Measurements from ENCODE around the gene DAAM1. TPM values are rescaled to one million over a fixed set of nuclear protein-coding genes. Genes with fewer than 3 reads are reported as not detected.

The DAAM1 gene
- total RNA-seq, 2 experiments from 2014 or later, result 30.1 to 72.8 TPM

GRCh38 chr14:59256331-59256730 is 67.9 kb downstream of the DAAM1 start:
- ChIA-PET POLR2A (interaction anchor here (0.6 to 1.1 kb wide), 2 partner anchors 11 to 13 kb away, joined by 3 read pairs; no protein-coding TSS in a partner anchor), CTCF (ENCODE audit: unreplicated experiment) (no interaction called here)
- Histone ChIP-seq H3K79me2 (ENCODE audit: insufficient read depth, low read depth, low read length) (peaks cover 46% of the 10 kb centered on the region), H3K4me2 (ENCODE audit: low read length) (no peak overlapping the region), H3K4me1 (ENCODE audit: insufficient read depth, low read length, poor library complexity, severe bottlenecking) (peaks cover 37% of the 10 kb centered on the region), H3K9me2 (ENCODE audit: insufficient read depth, low read length) (no peaks in the 10 kb centered on the region), H3K27ac (ENCODE audit: low read depth, low read length, poor library complexity, severe bottlenecking) (no peak overlapping the region), H3K4me3 (ENCODE audit: low read depth, low read length, poor library complexity, severe bottlenecking) (no peak overlapping the region), H2AFZ (ENCODE audit: low read length) (no peak overlapping the region), H3K36me3 (ENCODE audit: insufficient read depth, low read length) (peaks cover 8% of the 10 kb centered on the region; the same call in 1 of the 2 replicates), H4K20me1 (ENCODE audit: insufficient read depth, low read length) (no peaks in the 10 kb centered on the region), H3K9me3 (ENCODE audit: low read length) (no peaks in the 10 kb centered on the region)
- no TSS peak for BruUV-seq (replicated peaks)
- TF ChIP-seq EZH2phosphoT487 (IDR thresholded peaks at IDR 0.05; ENCODE audit: borderline replicate concordance, low read depth, low read length), result no peak
- intact Hi-C loops (cut with micrococcal nuclease; ENCODE audit: unreplicated experiment), result no loop called here
- no peak for DNase-seq (ENCODE audit: low spot score)

GRCh38 chr14:59261334-59261733 is 72.9 kb downstream of the DAAM1 start:
- Histone ChIP-seq H3K4me2 (ENCODE audit: low read length) (no peak overlapping the region), H3K9me3 (ENCODE audit: low read length) (no peaks in the 10 kb centered on the region), H3K27ac (ENCODE audit: low read depth, low read length, poor library complexity, severe bottlenecking) (no peak overlapping the region), H2AFZ (ENCODE audit: low read length) (no peak overlapping the region), H3K36me3 (ENCODE audit: insufficient read depth, low read length) (peaks cover 46% of the 10 kb centered on the region), H3K4me3 (ENCODE audit: low read depth, low read length, poor library complexity, severe bottlenecking) (no peak overlapping the region), H3K79me2 (ENCODE audit: insufficient read depth, low read depth, low read length) (peaks cover 18% of the 10 kb centered on the region; the same call in 1 of the 2 replicates), H3K9me2 (ENCODE audit: insufficient read depth, low read length) (no peaks in the 10 kb centered on the region), H4K20me1 (ENCODE audit: insufficient read depth, low read length) (no peaks in the 10 kb centered on the region), H3K4me1 (ENCODE audit: insufficient read depth, low read length, poor library complexity, severe bottlenecking) (peaks cover 6% of the 10 kb centered on the region)
- TF ChIP-seq CTCF (conservative IDR thresholded peaks at IDR 0.05; ENCODE audit: low read length) (no peak), EZH2phosphoT487 (IDR thresholded peaks at IDR 0.05; ENCODE audit: borderline replicate concordance, low read depth, low read length) (no peak)
- CTCF ChIA-PET (ENCODE audit: unreplicated experiment), result no interaction called here
- POLR2A ChIA-PET, result interaction anchor here (1.3 kb wide), 1 partner anchor 8 kb away, joined by 3 read pairs; no protein-coding TSS in a partner anchor
- no TSS peak for BruUV-seq (replicated peaks)
- intact Hi-C loops (cut with micrococcal nuclease; ENCODE audit: unreplicated experiment), result no loop called here
- no peak for DNase-seq (ENCODE audit: low spot score)

DNA sequence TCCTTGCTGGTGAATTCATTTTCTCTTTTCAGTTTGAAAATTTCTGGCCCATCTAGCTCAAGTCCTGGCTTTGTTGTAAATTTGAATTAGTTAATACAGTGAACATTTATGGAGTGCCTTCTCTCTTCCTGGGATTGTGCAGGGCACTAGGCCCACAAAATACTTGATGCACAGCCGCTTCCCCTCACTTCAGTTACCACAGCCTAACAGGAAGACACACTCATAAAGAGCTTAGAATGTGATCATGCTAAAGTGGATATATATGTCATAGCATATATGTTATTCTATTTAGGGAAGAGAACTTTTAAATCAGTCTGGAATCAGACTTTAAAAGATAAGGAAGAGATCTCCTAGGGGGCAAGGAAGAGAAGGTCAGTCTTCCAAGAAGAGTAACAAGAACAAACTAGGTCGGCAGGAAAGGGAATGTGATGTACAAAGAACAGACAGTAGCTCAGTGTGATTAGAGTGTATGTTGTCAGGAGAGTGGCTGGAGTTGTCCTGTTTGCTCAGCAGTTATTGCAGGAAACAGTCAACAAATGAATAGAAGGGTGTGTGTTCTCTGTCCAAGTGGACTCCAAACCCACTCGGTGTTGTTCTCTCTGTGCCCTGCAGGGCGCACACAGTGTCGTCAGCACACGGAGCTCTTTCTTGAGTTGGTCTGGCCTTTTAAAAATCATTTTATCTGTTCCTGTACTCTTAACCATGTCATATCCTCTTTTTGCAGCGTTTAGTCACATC is 74.4 kb downstream of the DAAM1 start:
- intact Hi-C loops (cut with micrococcal nuclease; ENCODE audit: unreplicated experiment), result no loop called here
- ChIA-PET POLR2A (interaction anchor here (0.7 to 1.2 kb wide), 3 partner anchors 10 to 93 kb away, joined by 3 read pairs; no protein-coding TSS in a partner anchor), CTCF (ENCODE audit: unreplicated experiment) (interaction anchor here (1.5 kb wide), 1 partner anchor 73 kb away, joined by 3 read pairs; no protein-coding TSS in a partner anchor)
- no peaks in the 10 kb centered on the region for H4K20me1 ChIP-seq (ENCODE audit: insufficient read depth, low read length)
- H3K9me3 ChIP-seq (ENCODE audit: low read length), result no peaks in the 10 kb centered on the region
- DNase-seq (ENCODE audit: low spot score), result no peak
- peaks cover 18% of the 10 kb centered on the region; the same call in 1 of the 2 replicates for H3K79me2 ChIP-seq (ENCODE audit: insufficient read depth, low read depth, low read length)
- H3K27ac ChIP-seq (ENCODE audit: low read depth, low read length, poor library complexity, severe bottlenecking), result no peak overlapping the region
- no peak overlapping the region for H2AFZ ChIP-seq (ENCODE audit: low read length)
- no peak overlapping the region for H3K4me3 ChIP-seq (ENCODE audit: low read depth, low read length, poor library complexity, severe bottlenecking)
- H3K9me2 ChIP-seq (ENCODE audit: insufficient read depth, low read length), result no peaks in the 10 kb centered on the region
- BruUV-seq (replicated peaks), result no TSS peak
- peaks cover 6% of the 10 kb centered on the region for H3K4me1 ChIP-seq (ENCODE audit: insufficient read depth, low read length, poor library complexity, severe bottlenecking)
- TF ChIP-seq EZH2phosphoT487 (IDR thresholded peaks at IDR 0.05; ENCODE audit: borderline replicate concordance, low read depth, low read length), result no peak
- peak; percentile 42; the same call in 1 of the 2 replicates for TF ChIP-seq CTCF (conservative IDR thresholded peaks at IDR 0.05; ENCODE audit: low read length)
- no peak overlapping the region for H3K4me2 ChIP-seq (ENCODE audit: low read length)
- H3K36me3 ChIP-seq (ENCODE audit: insufficient read depth, low read length), result peaks cover 54% of the 10 kb centered on the region

All from OCI-LY7 (cell line).